ENCODE results near the gene KRTAP5-2. TPM values are rescaled to one million over a fixed set of nuclear protein-coding genes. Genes with fewer than 3 reads are reported as not detected.

KRTAP5-2 gene
- total and polyA plus RNA-seq, 2 of the 8 experiments (the other 6 are each of a cell fraction or from before 2014, with no cell fraction given), result not detected

GRCh38 chr11:1629326-1630185 lies 31.5 kb upstream of the KRTAP5-2 start, which contains the start of gene KRTAP5-5:
Gene KRTAP5-5 (plus strand): TSS chr11:1629775. CDS start chr11:1629841, 66 bp downstream.
- ChIA-PET CTCF (ENCODE audit: partially characterized antibody) (interaction anchor here (0.7 to 6.5 kb wide), 25 partner anchors 10 to 791 kb away, joined by 3 to 47 read pairs (median 4); partner anchors contain the start of gene KRTAP5-2), POLR2A (ENCODE audit: partially characterized antibody) (interaction anchor here (0.6 to 1.6 kb wide), 3 partner anchors 17 to 245 kb away, joined by 3 to 5 read pairs (median 4); no protein-coding TSS in a partner anchor)
- no peaks in the 10 kb centered on the region for H3K36me3 ChIP-seq (ENCODE audit: control insufficient read depth in 2 of 4, insufficient read depth in 4 of 4, low read length in 3 of 4)
- H2BK12ac ChIP-seq (ENCODE audit: low read depth, low read length), result peak within 1 kb of the TSS; percentile 27; the same call in 1 of the 2 replicates
- no peaks in the 10 kb centered on the region for H3K23me2 ChIP-seq (ENCODE audit: low read depth, low read length)
- H3K4ac ChIP-seq (replicated peaks; ENCODE audit: insufficient read length, low read depth, low read length), result no peak within 1 kb of the TSS
- H4K5ac ChIP-seq (ENCODE audit: insufficient read length, low read depth, low read length), result no peak within 1 kb of the TSS
- H3K79me2 ChIP-seq (ENCODE audit: control insufficient read depth in 1 of 2, insufficient read depth in 2 of 2, low read length in 2 of 2), result no peaks in the 10 kb centered on the region
- no peak within 1 kb of the TSS for H3K4me2 ChIP-seq (ENCODE audit: insufficient read depth in 1 of 2, low read depth in 2 of 2, low read length in 2 of 2)
- peaks cover 0 to 2% of the 10 kb centered on the region in 2 experiments for H4K20me1 ChIP-seq (replicated peaks in 1 of 2; ENCODE audit: control insufficient read depth in 1 of 2, insufficient read depth in 2 of 2, low read length in 2 of 2)
- no peak for DNase-seq (ENCODE audit: low read depth in 1 of 2, low spot score in 2 of 2)
- no peaks in the 10 kb centered on the region for H3K9me3 ChIP-seq (ENCODE audit: insufficient read depth in 2 of 2, low read depth in 1 of 2, low read length in 1 of 2)
- peak within 1 kb of the TSS; percentile 72; the same call in 1 of the 2 replicates for H2BK15ac ChIP-seq (ENCODE audit: low read length)
- H3K18ac ChIP-seq (ENCODE audit: extremely low read depth, low read length), result 0 out of 2 replicates have a peak within 1 kb of the TSS, but pooled peaks have one; percentile 28
- H2AFZ ChIP-seq (ENCODE audit: low read length), result peak within 1 kb of the TSS; percentile 94
- H3K79me1 ChIP-seq (ENCODE audit: low read depth, low read length), result no peaks in the 10 kb centered on the region
- TF ChIP-seq KDM4A (IDR thresholded peaks at IDR 0.05; ENCODE audit: low read depth, low read length, severe bottlenecking) (no peak), BRCA1 (IDR thresholded peaks at IDR 0.05; ENCODE audit: low read depth, low read length) (no peak)
- H3K23ac ChIP-seq (ENCODE audit: insufficient read length), result no peak within 1 kb of the TSS
- H3K27me3 ChIP-seq (replicated peaks in 1 of 4; ENCODE audit: control insufficient read depth in 3 of 4, extremely low read depth in 1 of 4, insufficient read depth in 3 of 4, low read length in 3 of 4), result peaks cover 0 to 16% (median 3%) of the 10 kb centered on the region in 4 experiments; a peak in 5 of 7 replicates
- no peak within 1 kb of the TSS for H2BK120ac ChIP-seq (replicated peaks; ENCODE audit: low read depth, low read length)
- 0 out of 2 replicates have a peak within 1 kb of the TSS, but pooled peaks have one; percentile 9 for H4K8ac ChIP-seq (ENCODE audit: extremely low read depth, insufficient read depth, low read length)
- H2AK5ac ChIP-seq (ENCODE audit: low read depth, low read length), result no peak within 1 kb of the TSS
- no peak within 1 kb of the TSS for H3K9ac ChIP-seq (replicated peaks in 1 of 4; ENCODE audit: extremely low read depth in 1 of 4, low read depth in 3 of 4, low read length in 3 of 4)
- no peak within 1 kb of the TSS for H2BK5ac ChIP-seq (ENCODE audit: low read depth, low read length)
- peaks cover 0 to 4% (median 1%) of the 10 kb centered on the region in 4 experiments; a peak in 4 of 7 replicates for H3K4me1 ChIP-seq (replicated peaks in 1 of 4; ENCODE audit: control insufficient read depth in 3 of 4, insufficient read depth in 4 of 4, low read length in 3 of 4)
- no peak within 1 kb of the TSS for H3K4me3 ChIP-seq (ENCODE audit: extremely low read depth in 1 of 4, insufficient read depth in 2 of 4, low read depth in 3 of 4, low read length in 4 of 4)
- no peak within 1 kb of the TSS for H3K14ac ChIP-seq (ENCODE audit: insufficient read length)
- H4K91ac ChIP-seq (replicated peaks; ENCODE audit: insufficient read length, low read length), result no peak within 1 kb of the TSS
- H3K27ac ChIP-seq (ENCODE audit: low read depth, low read length), result no peak within 1 kb of the TSS
- FAIRE-seq, result no peak
- no peak within 1 kb of the TSS for H2BK20ac ChIP-seq (ENCODE audit: low read length)
- WGBS, 2 experiments (ENCODE audit: extremely low coverage in 1 of 2, insufficient coverage in 1 of 2, insufficient read length in 1 of 2, insufficient replicate concordance in 2 of 2, low coverage in 1 of 2, low lambda C conversion rate in 2 of 2, missing lambda C conversion rate in 1 of 2), result 85% methylated on average over 26 of the region's 26 CpGs; no CpG with 5 or more reads in 1 of the 2 experiments
- H3K56ac ChIP-seq (replicated peaks; ENCODE audit: insufficient read length, low read depth, low read length), result no peak within 1 kb of the TSS

Data from H1 (cell line).